ENCODE data around the gene PAIP2B. TPM values are rescaled to one million over a fixed set of nuclear protein-coding genes. Genes with fewer than 3 reads are reported as not detected.

Gene PAIP2B
- total and polyA plus RNA-seq, 8 donors = 9.0 to 67.4 (median 44.7) TPM

GRCh38 chr2:71155846-71156245 is 71.1 kb downstream of the PAIP2B start:
- intact Hi-C loops (cut with DNase I) = loop anchor here in 1 of 3 donors (10.0 kb wide), 1 partner anchor 349 kb away; no protein-coding TSS in a partner anchor
- no peak overlapping the region for H3K27ac ChIP-seq
- no peaks in the 10 kb centered on the region for H3K27me3 ChIP-seq
- no peaks in the 10 kb centered on the region for H3K9me3 ChIP-seq
- FAIRE-seq = no peak
- no peak for ATAC-seq
- no peak for TF ChIP-seq CTCF (IDR thresholded peaks at IDR 0.05)
- DNase-seq = no peak
- WGBS, 2 donors = 68 to 70% methylated on average over 4 of the region's 4 CpGs
- H3K36me3 ChIP-seq = no peaks in the 10 kb centered on the region
- no peaks in the 10 kb centered on the region for H3K4me1 ChIP-seq
- no peak overlapping the region for H3K4me3 ChIP-seq

GRCh38 chr2:71154798-71155197 is 72.1 kb downstream of the PAIP2B start:
- intact Hi-C loops (cut with DNase I) = loop anchor here in 1 of 3 donors (10.0 kb wide), 1 partner anchor 350 kb away; no protein-coding TSS in a partner anchor
- ATAC-seq (peak in 2 of 4 donors; percentile 45 to 64), DNase-seq (no peak), FAIRE-seq (no peak)
- no peak overlapping the region for H3K27ac ChIP-seq
- TF ChIP-seq CTCF (IDR thresholded peaks at IDR 0.05) = no peak
- WGBS, 2 donors = 47 to 50% methylated on average over 6 of the region's 6 CpGs
- H3K9me3 ChIP-seq = no peaks in the 10 kb centered on the region
- H3K4me3 ChIP-seq = no peak overlapping the region
- no peaks in the 10 kb centered on the region for H3K36me3 ChIP-seq
- no peaks in the 10 kb centered on the region for H3K4me1 ChIP-seq
- no peaks in the 10 kb centered on the region for H3K27me3 ChIP-seq

GRCh38 chr2:71154279-71154678 is 72.6 kb downstream of the PAIP2B start:
- no peak for TF ChIP-seq CTCF (IDR thresholded peaks at IDR 0.05)
- no peaks in the 10 kb centered on the region for H3K27me3 ChIP-seq
- no peak for DNase-seq
- peaks cover 0 to 4% (median 0%) of the 10 kb centered on the region in 3 donors for H3K36me3 ChIP-seq
- FAIRE-seq = no peak
- H3K27ac ChIP-seq = no peak overlapping the region
- no peak for ATAC-seq
- H3K4me1 ChIP-seq = no peaks in the 10 kb centered on the region
- no peaks in the 10 kb centered on the region for H3K9me3 ChIP-seq
- H3K4me3 ChIP-seq = no peak overlapping the region
- 61 to 67% methylated on average over 8 of the region's 8 CpGs for WGBS, 2 donors
- intact Hi-C loops (cut with DNase I) = loop anchor here in 1 of 3 donors (10.0 kb wide), 1 partner anchor 351 kb away; no protein-coding TSS in a partner anchor

- Histone ChIP-seq H3K27ac (no peak overlapping the region), H3K27me3 (no peaks in the 10 kb centered on the region), H3K4me3 (no peak overlapping the region), H3K4me1 (no peaks in the 10 kb centered on the region), H3K9me3 (no peaks in the 10 kb centered on the region), H3K36me3 (peaks cover 0 to 9% (median 4%) of the 10 kb centered on the region in 3 donors)
- WGBS, 2 donors = 59 to 71% methylated on average over 11 of the region's 11 CpGs
- no peak for FAIRE-seq
- DNase-seq = no peak
- intact Hi-C loops (cut with DNase I) = loop anchor here in 1 of 3 donors (10.0 kb wide), 1 partner anchor 351 kb away; no protein-coding TSS in a partner anchor
- TF ChIP-seq CTCF (IDR thresholded peaks at IDR 0.05) = no peak
- ATAC-seq = no peak
These were observed 73.2 kb downstream of the PAIP2B start for GRCh38 chr2:71153585-71154224.

- FAIRE-seq (no peak), ATAC-seq (peak in 1 of 4 donors; percentile 34), DNase-seq (no peak)
- Histone ChIP-seq H3K4me3 (no peak overlapping the region), H3K27ac (no peak overlapping the region), H3K36me3 (peaks cover 0 to 30% (median 12%) of the 10 kb centered on the region in 3 donors), H3K27me3 (no peaks in the 10 kb centered on the region), H3K9me3 (no peaks in the 10 kb centered on the region), H3K4me1 (no peaks in the 10 kb centered on the region)
- intact Hi-C loops (cut with DNase I) = loop anchor here in 1 of 3 donors (10.0 kb wide), 1 partner anchor 353 kb away; no protein-coding TSS in a partner anchor
- no peak for TF ChIP-seq CTCF (IDR thresholded peaks at IDR 0.05)
- 90 to 100% methylated on average over 1 of the region's 1 CpG for WGBS, 2 donors
These were observed 75.3 kb downstream of the PAIP2B start for GRCh38 chr2:71151620-71152019.
